Measurements from ENCODE around the gene DNAJC8. TPM values are rescaled to one million over a fixed set of nuclear protein-coding genes. Genes with fewer than 3 reads are reported as not detected.

DNAJC8 gene
- total RNA-seq, 1 experiment from 2014 or later = 61.4 TPM

DNA sequence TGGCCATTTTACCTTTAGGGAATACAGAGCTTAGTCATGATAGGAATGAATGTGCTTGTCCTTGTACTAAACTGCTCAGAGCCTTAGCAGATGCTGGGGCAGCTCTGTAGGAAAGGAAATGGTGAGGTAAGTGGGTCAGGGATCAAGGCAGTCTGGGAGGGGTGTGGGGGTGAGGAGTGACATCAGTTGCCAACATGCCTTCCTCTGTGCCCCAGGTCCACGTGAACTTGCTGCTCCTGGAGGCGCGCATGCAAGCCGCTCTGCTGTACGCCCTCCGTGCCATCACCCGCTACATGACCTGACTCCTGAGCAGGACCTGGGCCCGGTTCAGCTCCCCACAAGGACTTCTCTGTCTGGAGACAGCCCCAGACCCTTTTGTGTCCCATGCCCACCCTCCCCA, 47.7 kb upstream of the DNAJC8 start:
- BruUV-seq (replicated peaks) = no TSS peak
- Histone ChIP-seq H3K36me3 (ENCODE audit: low read depth) (peaks cover 8% of the 10 kb centered on the region; the same call in 1 of the 2 replicates), H3K9me2 (ENCODE audit: insufficient read depth) (no peaks in the 10 kb centered on the region), H3K9me3 (ENCODE audit: insufficient read depth, low read depth) (no peaks in the 10 kb centered on the region), H2AFZ (no peak overlapping the region), H3K4me1 (replicated peaks; ENCODE audit: insufficient read depth) (no peaks in the 10 kb centered on the region), H4K20me1 (ENCODE audit: insufficient read depth) (no peaks in the 10 kb centered on the region; the same call in 1 of the 2 replicates), H3K4me2 (no peak overlapping the region), H3K27me3 (ENCODE audit: insufficient read depth, low read depth) (no peaks in the 10 kb centered on the region), H3K79me2 (ENCODE audit: low read depth) (no peaks in the 10 kb centered on the region), H3K4me3 (no peak overlapping the region), H3K27ac (no peak overlapping the region), H3F3A (ENCODE audit: insufficient read depth, low read depth) (no peaks in the 10 kb centered on the region; the same call in 1 of the 2 replicates)
- intact Hi-C loops (cut with micrococcal nuclease; ENCODE audit: unreplicated experiment) = no loop called here
- TF ChIP-seq CTCF (conservative IDR thresholded peaks at IDR 0.05) = no peak
- no peak for TF ChIP-seq EZH2 (IDR thresholded peaks at IDR 0.05; ENCODE audit: low read depth)
- no peak for DNase-seq
- ChIA-PET POLR2A (ENCODE audit: unreplicated experiment) (no interaction called here), CTCF (no interaction called here)

DNA sequence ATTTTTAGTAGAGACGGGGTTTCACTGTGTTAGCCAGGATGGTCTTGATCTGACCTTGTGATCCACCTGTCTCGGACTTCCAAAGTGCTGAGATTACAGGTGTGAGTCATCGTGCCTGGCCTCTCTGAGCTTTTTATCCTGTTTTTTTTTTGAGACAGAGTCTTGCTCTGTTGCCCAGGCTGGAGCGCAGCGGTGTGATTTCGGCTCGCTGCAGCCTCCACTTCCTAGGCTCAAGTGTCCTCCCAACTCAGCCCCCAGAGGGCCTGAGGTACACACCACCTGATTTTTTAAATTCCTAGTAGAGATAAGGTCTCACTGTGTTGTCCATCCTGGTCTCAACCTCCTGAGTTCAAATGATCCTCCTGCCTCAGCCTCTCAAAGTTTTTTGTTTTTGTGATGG, 46.9 kb upstream of the DNAJC8 start:
- no peak overlapping the region for H2AFZ ChIP-seq
- peaks cover 8% of the 10 kb centered on the region; the same call in 1 of the 2 replicates for H3K36me3 ChIP-seq (ENCODE audit: low read depth)
- no peak overlapping the region for H3K4me2 ChIP-seq
- CTCF ChIA-PET = no interaction called here
- H3K79me2 ChIP-seq (ENCODE audit: low read depth) = no peaks in the 10 kb centered on the region
- no peaks in the 10 kb centered on the region for H3K9me3 ChIP-seq (ENCODE audit: insufficient read depth, low read depth)
- H3K4me3 ChIP-seq = no peak overlapping the region
- no peaks in the 10 kb centered on the region for H3K9me2 ChIP-seq (ENCODE audit: insufficient read depth)
- intact Hi-C loops (cut with micrococcal nuclease; ENCODE audit: unreplicated experiment) = no loop called here
- TF ChIP-seq CTCF (conservative IDR thresholded peaks at IDR 0.05) = no peak
- no peak for TF ChIP-seq EZH2 (IDR thresholded peaks at IDR 0.05; ENCODE audit: low read depth)
- H3F3A ChIP-seq (ENCODE audit: insufficient read depth, low read depth) = no peaks in the 10 kb centered on the region; the same call in 1 of the 2 replicates
- no peaks in the 10 kb centered on the region for H3K4me1 ChIP-seq (replicated peaks; ENCODE audit: insufficient read depth)
- BruUV-seq (replicated peaks) = no TSS peak
- no peaks in the 10 kb centered on the region for H3K27me3 ChIP-seq (ENCODE audit: insufficient read depth, low read depth)
- H3K27ac ChIP-seq = no peak overlapping the region
- POLR2A ChIA-PET (ENCODE audit: unreplicated experiment) = interaction anchor here (0.6 kb wide), 1 partner anchor 188 kb away, joined by 3 read pairs; no protein-coding TSS in a partner anchor
- DNase-seq = no peak
- H4K20me1 ChIP-seq (ENCODE audit: insufficient read depth) = peaks cover 3% of the 10 kb centered on the region

- H3K4me1 ChIP-seq (replicated peaks; ENCODE audit: insufficient read depth) = no peaks in the 10 kb centered on the region
- no peak for DNase-seq
- intact Hi-C loops (cut with micrococcal nuclease; ENCODE audit: unreplicated experiment) = no loop called here
- TF ChIP-seq EZH2 (IDR thresholded peaks at IDR 0.05; ENCODE audit: low read depth) (no peak), CTCF (conservative IDR thresholded peaks at IDR 0.05) (no peak)
- H4K20me1 ChIP-seq (ENCODE audit: insufficient read depth) = peaks cover 6% of the 10 kb centered on the region
- H3K4me2 ChIP-seq = no peak overlapping the region
- H3K27me3 ChIP-seq (ENCODE audit: insufficient read depth, low read depth) = no peaks in the 10 kb centered on the region
- no peak overlapping the region for H3K4me3 ChIP-seq
- no peaks in the 10 kb centered on the region; the same call in 1 of the 2 replicates for H3F3A ChIP-seq (ENCODE audit: insufficient read depth, low read depth)
- no peaks in the 10 kb centered on the region for H3K9me2 ChIP-seq (ENCODE audit: insufficient read depth)
- no peak overlapping the region for H3K27ac ChIP-seq
- no peak overlapping the region for H2AFZ ChIP-seq
- no peaks in the 10 kb centered on the region for H3K79me2 ChIP-seq (ENCODE audit: low read depth)
- ChIA-PET CTCF (no interaction called here), POLR2A (ENCODE audit: unreplicated experiment) (interaction anchor here (0.5 kb wide), 1 partner anchor 51 kb away, joined by 38 read pairs; no protein-coding TSS in a partner anchor)
- no peaks in the 10 kb centered on the region for H3K9me3 ChIP-seq (ENCODE audit: insufficient read depth, low read depth)
- peaks cover 8% of the 10 kb centered on the region; the same call in 1 of the 2 replicates for H3K36me3 ChIP-seq (ENCODE audit: low read depth)
- BruUV-seq (replicated peaks) = no TSS peak
Observed at GRCh38 chr1:28278763-28279162, 45.9 kb upstream of the DNAJC8 start.
